Activated CD4-positive, alpha-beta T cell treated with anti-CD3 and anti-CD28 coated beads, Interleukin-2, amount 10 ng/mL, durations not matched to agents 7 days and 5 days (primary cell): Measurements from ENCODE around the gene ALG6. TPM values are rescaled to one million over a fixed set of nuclear protein-coding genes. Genes with fewer than 3 reads are reported as not detected.

ENCODE experiments used
- CTCF ChIA-PET: fragments of 350-600 bp; sonication (Branson Sonifier 250); formaldehyde crosslinking; loops from one replicate; lab custom pipeline; 2021; ENCODE audit warnings: antibody characterized with exemption; lab: Charles Lee
- POLR2A ChIA-PET: fragments of 350-600 bp; sonication (Branson Sonifier 250); formaldehyde crosslinking; loops from one replicate; lab custom pipeline; 2021; ENCODE audit warnings: antibody characterized with exemption; lab: Charles Lee
- DNase-seq: peaks from one replicate; pipeline ENCODE4 v3.0.0-alpha.2; 2020
- H3K27ac Mint-ChIP-seq: one replicate; pipeline ENCODE4 v1.8.0; 2021; ENCODE audit warnings: mild to moderate bottlenecking, moderate library complexity, mixed read lengths
- H3K27me3 Mint-ChIP-seq: one replicate; pipeline ENCODE4 v1.8.0; 2021; ENCODE audit warnings: mixed read lengths
- H3K36me3 Mint-ChIP-seq: one replicate; pipeline ENCODE4 v1.8.0; 2021; ENCODE audit warnings: low read depth, mixed read lengths
- H3K4me1 Mint-ChIP-seq: one replicate; pipeline ENCODE4 v1.8.0; 2021; ENCODE audit warnings: mixed read lengths
- H3K4me3 Mint-ChIP-seq: one replicate; pipeline ENCODE4 v1.8.0; 2021; ENCODE audit warnings: mild to moderate bottlenecking, moderate library complexity, mixed read lengths
- H3K9me3 Mint-ChIP-seq: one replicate; pipeline ENCODE4 v1.8.0; 2021; ENCODE audit warnings: mixed read lengths
- total RNA-seq, 2 experiments: library from RNA; stranded (reverse); gene quantifications; one replicate each; pipeline ENCODE4 v1.2.3, GENCODE V29; 2021

ALG6 gene
- total RNA-seq, 2 experiments from 2014 or later = 26.9 to 28.9 TPM

GRCh38 chr1:63323865-63324778, 43.3 kb upstream of the ALG6 start:
- Mint-ChIP-seq H3K27ac (peak overlapping the region; percentile 86), H3K9me3 (peaks cover 3% of the 10 kb centered on the region), H3K4me3 (peak overlapping the region; percentile 54), H3K36me3 (peaks cover 14% of the 10 kb centered on the region), H3K27me3 (peaks cover 77% of the 10 kb centered on the region), H3K4me1 (peaks cover 49% of the 10 kb centered on the region)
- CTCF ChIA-PET = no interaction called here
- no peak for DNase-seq
- POLR2A ChIA-PET = no interaction called here

- Mint-ChIP-seq H3K27ac (peak overlapping the region; percentile 86), H3K36me3 (peaks cover 10% of the 10 kb centered on the region), H3K27me3 (peaks cover 78% of the 10 kb centered on the region), H3K9me3 (no peaks in the 10 kb centered on the region), H3K4me3 (peak overlapping the region; percentile 54), H3K4me1 (peaks cover 49% of the 10 kb centered on the region)
- ChIA-PET POLR2A (no interaction called here), CTCF (no interaction called here)
- DNase-seq = no peak
These were observed 42.7 kb upstream of the ALG6 start for GRCh38 chr1:63324779-63325119.

GRCh38 chr1:63325279-63325985, 42.0 kb upstream of the ALG6 start:
- Mint-ChIP-seq H3K4me1 (peaks cover 48% of the 10 kb centered on the region), H3K36me3 (peaks cover 10% of the 10 kb centered on the region), H3K4me3 (peak overlapping the region; percentile 44), H3K9me3 (no peaks in the 10 kb centered on the region), H3K27me3 (peaks cover 77% of the 10 kb centered on the region), H3K27ac (peak overlapping the region; percentile 6)
- POLR2A ChIA-PET = no interaction called here
- CTCF ChIA-PET = interaction anchor here (4.1 kb wide), 1 partner anchor 8 kb away, joined by 19 read pairs; no protein-coding TSS in a partner anchor
- no peak for DNase-seq

- Mint-ChIP-seq H3K9me3 (no peaks in the 10 kb centered on the region), H3K27me3 (peaks cover 76% of the 10 kb centered on the region), H3K36me3 (peaks cover 10% of the 10 kb centered on the region), H3K4me3 (peak overlapping the region; percentile 44), H3K27ac (peak overlapping the region; percentile 54), H3K4me1 (peaks cover 45% of the 10 kb centered on the region)
- POLR2A ChIA-PET = no interaction called here
- DNase-seq = no peak
- CTCF ChIA-PET = interaction anchor here (1.0 to 4.1 kb wide), 2 partner anchors 9 kb away, joined by 3 to 19 read pairs; no protein-coding TSS in a partner anchor
These were observed 41.3 kb upstream of the ALG6 start for GRCh38 chr1:63326106-63326472.

GRCh38 chr1:63326473-63327380, 40.7 kb upstream of the ALG6 start:
- peaks cover 39% of the 10 kb centered on the region for H3K4me1 Mint-ChIP-seq
- H3K27me3 Mint-ChIP-seq = peaks cover 72% of the 10 kb centered on the region
- H3K36me3 Mint-ChIP-seq = peaks cover 5% of the 10 kb centered on the region
- CTCF ChIA-PET = interaction anchor here (0.6 to 4.1 kb wide), 7 partner anchors 8 to 236 kb away, joined by 3 to 19 read pairs (median 3); no protein-coding TSS in a partner anchor
- H3K4me3 Mint-ChIP-seq = peak overlapping the region; percentile 44
- no peak for DNase-seq
- POLR2A ChIA-PET = no interaction called here
- H3K9me3 Mint-ChIP-seq = no peaks in the 10 kb centered on the region
- peak overlapping the region; percentile 54 for H3K27ac Mint-ChIP-seq

- CTCF ChIA-PET = interaction anchor here (0.6 to 4.1 kb wide), 6 partner anchors 9 to 235 kb away, joined by 3 to 19 read pairs (median 4); no protein-coding TSS in a partner anchor
- POLR2A ChIA-PET = no interaction called here
- H3K36me3 Mint-ChIP-seq = peaks cover 4% of the 10 kb centered on the region
- peaks cover 75% of the 10 kb centered on the region for H3K27me3 Mint-ChIP-seq
- H3K27ac Mint-ChIP-seq = peak overlapping the region; percentile 1
- peak; percentile 45 for DNase-seq
- peaks cover 34% of the 10 kb centered on the region for H3K4me1 Mint-ChIP-seq
- peak overlapping the region; percentile 15 for H3K4me3 Mint-ChIP-seq
- no peaks in the 10 kb centered on the region for H3K9me3 Mint-ChIP-seq
These were observed 39.9 kb upstream of the ALG6 start for GRCh38 chr1:63327417-63328054.

GRCh38 chr1:63328122-63328521, 39.3 kb upstream of the ALG6 start:
- Mint-ChIP-seq H3K9me3 (no peaks in the 10 kb centered on the region), H3K27ac (no peak overlapping the region), H3K27me3 (peaks cover 79% of the 10 kb centered on the region), H3K36me3 (peaks cover 4% of the 10 kb centered on the region), H3K4me1 (peaks cover 34% of the 10 kb centered on the region), H3K4me3 (no peak overlapping the region)
- ChIA-PET POLR2A (no interaction called here), CTCF (interaction anchor here (0.6 to 4.1 kb wide), 3 partner anchors 8 to 117 kb away, joined by 3 to 19 read pairs (median 7); no protein-coding TSS in a partner anchor)
- no peak for DNase-seq

- Mint-ChIP-seq H3K27me3 (peaks cover 80% of the 10 kb centered on the region), H3K9me3 (no peaks in the 10 kb centered on the region), H3K4me1 (peaks cover 31% of the 10 kb centered on the region), H3K4me3 (no peak overlapping the region), H3K27ac (no peak overlapping the region), H3K36me3 (peaks cover 4% of the 10 kb centered on the region)
- DNase-seq = no peak
- POLR2A ChIA-PET = no interaction called here
- CTCF ChIA-PET = interaction anchor here (0.6 to 4.1 kb wide), 4 partner anchors 9 to 116 kb away, joined by 3 to 19 read pairs (median 6); no protein-coding TSS in a partner anchor
These were observed 38.6 kb upstream of the ALG6 start for GRCh38 chr1:63328781-63329180.

GRCh38 chr1:63329621-63330330, 37.7 kb upstream of the ALG6 start:
- no peak for DNase-seq
- Mint-ChIP-seq H3K27ac (no peak overlapping the region), H3K4me3 (no peak overlapping the region), H3K9me3 (no peaks in the 10 kb centered on the region), H3K4me1 (peaks cover 28% of the 10 kb centered on the region), H3K27me3 (peaks cover 80% of the 10 kb centered on the region), H3K36me3 (peaks cover 3% of the 10 kb centered on the region)
- POLR2A ChIA-PET = no interaction called here
- CTCF ChIA-PET = interaction anchor here (0.5 to 2.5 kb wide), 5 partner anchors 10 to 1011 kb away, joined by 3 to 9 read pairs (median 4); no protein-coding TSS in a partner anchor

GRCh38 chr1:63330331-63330916, 37.0 kb upstream of the ALG6 start:
- H3K27me3 Mint-ChIP-seq = peaks cover 81% of the 10 kb centered on the region
- H3K4me3 Mint-ChIP-seq = no peak overlapping the region
- no peak for DNase-seq
- H3K27ac Mint-ChIP-seq = no peak overlapping the region
- H3K9me3 Mint-ChIP-seq = no peaks in the 10 kb centered on the region
- ChIA-PET CTCF (interaction anchor here (1.4 to 2.5 kb wide), 4 partner anchors 10 to 28 kb away, joined by 3 to 9 read pairs (median 6); no protein-coding TSS in a partner anchor), POLR2A (no interaction called here)
- peaks cover 3% of the 10 kb centered on the region for H3K36me3 Mint-ChIP-seq
- peaks cover 26% of the 10 kb centered on the region for H3K4me1 Mint-ChIP-seq

GRCh38 chr1:63342402-63342801, 25.0 kb upstream of the ALG6 start:
- Mint-ChIP-seq H3K9me3 (no peaks in the 10 kb centered on the region), H3K4me3 (no peak overlapping the region), H3K27ac (no peak overlapping the region), H3K36me3 (no peaks in the 10 kb centered on the region), H3K4me1 (no peaks in the 10 kb centered on the region), H3K27me3 (peaks cover 19% of the 10 kb centered on the region)
- CTCF ChIA-PET = no interaction called here
- POLR2A ChIA-PET = interaction anchor here (0.7 kb wide), 1 partner anchor 18 kb away, joined by 3 read pairs; no protein-coding TSS in a partner anchor
- DNase-seq = no peak
